GM19239 (cell line): ENCODE data around the gene PDE6G.
A peak's percentile ranks its signal among the peaks of the same experiment; 100 is the strongest.
"Not testable (repeated sequence)": the region's sequence is repeated elsewhere in the genome, so short reads cannot be mapped to it uniquely, and the experiment has no call there.

Source experiments
- DNase-seq: peaks from one replicate; pipeline ENCODE4 v3.0.0; 2011; ENCODE audit warnings: low spot score; ENCODE audit not compliant: insufficient read length
- FAIRE-seq: peaks from 2 replicates; lab custom pipeline; 2011; peaks lifted over from hg19 to GRCh38; lab: Jason Lieb, UNC

The PDE6G gene

GRCh38 chr17:81638683-81639082, 17.7 kb downstream of the PDE6G start:
- DNase-seq (no peak), FAIRE-seq (no peak)

- peak; percentile 97 for DNase-seq
Observed at GRCh38 chr17:81636505-81637288, 19.6 kb downstream of the PDE6G start, which contains the start of the genes NPLOC4 and TSPAN10. Gene NPLOC4 (minus strand): TSS chr17:81637112. CDS start chr17:81636930, 182 bp downstream. Gene TSPAN10 (plus strand): TSS chr17:81637196. CDS start chr17:81642413, 5,217 bp downstream.

GRCh38 chr17:81635973-81636504, 20.3 kb downstream of the PDE6G start:
- no peak for DNase-seq

More at GRCh38 chr17:81636505-81637288, 19.6 kb downstream of the PDE6G start, which contains the start of the genes NPLOC4 and TSPAN10:
- peak; percentile 81 for FAIRE-seq

GRCh38 chr17:81635431-81635830, 20.9 kb downstream of the PDE6G start:
- no peak for DNase-seq

More at GRCh38 chr17:81635973-81636504, 20.3 kb downstream of the PDE6G start:
- peak; percentile 67 for FAIRE-seq

GRCh38 chr17:81631482-81631881, 24.9 kb downstream of the PDE6G start:
- FAIRE-seq, result no peak

More at GRCh38 chr17:81635431-81635830, 20.9 kb downstream of the PDE6G start:
- FAIRE-seq, result no peak

GRCh38 chr17:81630274-81630673, 26.1 kb downstream of the PDE6G start:
- DNase-seq, result no peak
- no peak for FAIRE-seq

More at GRCh38 chr17:81631482-81631881, 24.9 kb downstream of the PDE6G start:
- no peak for DNase-seq

- DNase-seq, result no peak
- FAIRE-seq, result no peak
Observed at GRCh38 chr17:81621494-81622130, 34.7 kb downstream of the PDE6G start.

GRCh38 chr17:81618307-81618706, 38.0 kb downstream of the PDE6G start:
- FAIRE-seq, result not testable (repeated sequence)

GRCh38 chr17:81616877-81617276, 39.5 kb downstream of the PDE6G start:
- FAIRE-seq (no peak), DNase-seq (no peak)

More at GRCh38 chr17:81618307-81618706, 38.0 kb downstream of the PDE6G start:
- DNase-seq, result not testable (repeated sequence)

GRCh38 chr17:81615401-81615930, 40.9 kb downstream of the PDE6G start:
- DNase-seq, result no peak
- no peak for FAIRE-seq

- DNase-seq, result no peak
- FAIRE-seq, result no peak
Observed at GRCh38 chr17:81612172-81612970, 44.0 kb downstream of the PDE6G start.

- FAIRE-seq (no peak), DNase-seq (no peak)
Observed at GRCh38 chr17:81609541-81610311, 46.6 kb downstream of the PDE6G start.

- DNase-seq, result no peak
- no peak for FAIRE-seq
Observed at GRCh38 chr17:81608605-81609004, 47.7 kb downstream of the PDE6G start.

- FAIRE-seq, result no peak
- DNase-seq, result no peak
Observed at GRCh38 chr17:81608082-81608481, 48.3 kb downstream of the PDE6G start.

- DNase-seq, result no peak
- FAIRE-seq, result no peak
Observed at GRCh38 chr17:81607431-81607830, 48.9 kb downstream of the PDE6G start.

- no peak for DNase-seq
- FAIRE-seq, result no peak
Observed at GRCh38 chr17:81603846-81604610, 52.3 kb downstream of the PDE6G start.

- FAIRE-seq (peak; percentile 89), DNase-seq (peak; percentile 45)
Observed at GRCh38 chr17:81601525-81602120, 54.7 kb downstream of the PDE6G start.
